GM19193 (cell line): ENCODE data around the gene CST11.

ENCODE experiments used
- POLR2A ChIP-seq: IDR thresholded peaks from 4 replicates; pipeline ENCODE4 v1.6.1; 2011; ENCODE audit not compliant: insufficient read depth, insufficient read length; ENCODE audit errors: extremely low read depth

Gene CST11

DNA sequence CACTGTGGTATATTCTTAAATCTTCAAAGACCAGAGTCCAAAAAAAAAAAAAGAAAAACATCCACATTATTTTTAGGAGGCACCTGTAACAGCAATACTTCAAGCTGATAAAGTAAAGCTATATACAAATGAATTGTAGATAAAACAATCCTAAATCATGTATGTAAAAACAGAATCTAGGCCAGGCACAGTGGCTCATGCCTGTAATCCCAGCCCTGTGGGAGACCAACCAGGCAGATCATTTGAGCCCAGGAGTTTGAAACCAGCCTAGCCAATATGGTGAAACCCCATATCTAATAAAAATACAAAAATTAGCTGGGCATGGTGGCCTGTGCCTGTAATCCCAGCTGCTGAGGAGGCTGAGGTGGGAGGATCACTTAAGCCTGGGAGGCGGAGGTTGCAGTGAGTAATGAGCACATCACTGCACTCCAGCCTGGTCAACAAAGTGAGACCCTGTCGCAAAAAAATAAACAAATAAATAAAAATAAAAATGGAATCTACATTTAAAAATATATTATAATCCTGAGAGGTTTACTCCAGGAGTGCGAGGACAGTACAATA lies 38.7 kb downstream of the CST11 start:
- TF ChIP-seq POLR2A = no peak

DNA sequence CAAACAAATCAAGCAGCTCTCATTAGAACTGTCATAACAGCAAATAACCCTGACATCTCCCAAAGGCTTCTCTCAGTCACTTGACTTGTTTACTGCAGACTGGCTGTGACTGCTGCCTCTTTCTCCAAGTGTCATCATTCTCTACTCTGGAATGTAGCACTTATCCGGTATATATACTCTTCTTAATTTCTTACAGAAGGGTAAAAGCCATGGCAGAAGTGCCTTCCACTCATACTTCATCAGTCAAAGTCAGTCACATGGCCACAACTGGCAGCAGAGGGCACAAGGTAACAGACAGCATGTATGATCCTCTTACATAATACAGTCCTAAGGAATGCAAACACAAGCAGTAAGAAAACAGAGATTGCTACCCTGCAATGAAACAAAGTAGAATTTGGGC lies 40.6 kb downstream of the CST11 start:
- TF ChIP-seq POLR2A = no peak

- TF ChIP-seq POLR2A = no peak
These were observed 41.6 kb downstream of the CST11 start for GRCh38 chr20:23410916-23411695.

- no peak for TF ChIP-seq POLR2A
These were observed 42.9 kb downstream of the CST11 start for GRCh38 chr20:23409800-23410199.

DNA sequence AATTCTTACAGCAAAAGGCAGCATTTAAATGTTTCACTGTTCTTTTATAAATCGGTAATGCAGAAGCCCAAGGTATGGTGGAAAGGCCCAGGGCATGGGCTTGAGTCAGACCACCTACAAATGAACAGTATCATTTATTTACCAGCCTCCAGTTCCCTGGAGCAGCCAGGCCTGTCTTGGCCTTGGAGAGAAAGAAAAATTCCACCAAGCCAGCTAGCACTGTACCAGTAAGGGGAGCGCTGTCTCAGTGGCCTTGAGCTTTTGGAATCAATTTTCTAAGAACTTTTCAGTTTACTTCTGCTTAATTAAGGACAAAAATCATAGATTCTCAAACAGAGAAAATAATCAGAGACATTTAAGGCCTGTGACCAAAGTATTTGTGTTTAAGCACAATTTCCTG lies 43.7 kb downstream of the CST11 start:
- TF ChIP-seq POLR2A = no peak

GRCh38 chr20:23407781-23408464 lies 44.8 kb downstream of the CST11 start:
- no peak for TF ChIP-seq POLR2A

DNA sequence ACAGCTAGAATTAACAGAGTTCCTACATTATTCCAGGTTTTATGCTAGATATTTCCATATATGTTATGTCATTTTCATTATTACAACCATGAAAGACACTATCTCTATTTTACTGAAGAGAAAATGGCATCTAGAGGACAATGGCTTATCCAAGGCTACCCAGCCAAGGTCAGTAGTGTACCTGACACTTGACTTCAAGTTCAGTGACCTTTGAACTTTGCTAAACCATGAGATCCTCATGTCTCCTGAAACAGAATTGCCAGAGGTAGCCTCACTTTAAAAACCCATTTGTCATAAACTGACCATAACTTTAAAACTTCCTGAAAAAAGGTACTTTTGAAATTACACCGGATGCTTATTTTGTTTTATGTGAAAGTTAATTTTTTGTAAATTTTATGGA lies 45.8 kb downstream of the CST11 start:
- TF ChIP-seq POLR2A = no peak

- no peak for TF ChIP-seq POLR2A
These were observed 48.5 kb downstream of the CST11 start for GRCh38 chr20:23404196-23404595.

DNA sequence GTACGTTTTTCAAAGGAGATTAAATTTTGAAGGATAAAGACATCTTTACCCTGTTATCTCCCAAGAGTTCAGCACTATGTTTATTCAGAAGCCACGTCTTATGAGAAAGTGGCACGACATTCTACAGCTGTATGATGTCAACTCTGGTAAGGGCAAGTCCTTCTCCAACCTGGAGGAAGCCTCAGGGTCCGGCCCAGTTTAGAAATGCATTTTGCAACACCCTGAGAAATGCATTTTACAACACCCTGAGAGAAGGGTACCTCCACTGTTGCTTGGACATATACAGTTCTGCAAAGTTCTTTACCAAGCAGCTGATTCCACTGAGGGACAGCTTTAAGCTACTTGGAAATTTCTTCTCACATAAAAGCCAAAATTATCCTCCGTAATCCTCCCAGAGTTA lies 48.9 kb downstream of the CST11 start:
- TF ChIP-seq POLR2A = no peak

DNA sequence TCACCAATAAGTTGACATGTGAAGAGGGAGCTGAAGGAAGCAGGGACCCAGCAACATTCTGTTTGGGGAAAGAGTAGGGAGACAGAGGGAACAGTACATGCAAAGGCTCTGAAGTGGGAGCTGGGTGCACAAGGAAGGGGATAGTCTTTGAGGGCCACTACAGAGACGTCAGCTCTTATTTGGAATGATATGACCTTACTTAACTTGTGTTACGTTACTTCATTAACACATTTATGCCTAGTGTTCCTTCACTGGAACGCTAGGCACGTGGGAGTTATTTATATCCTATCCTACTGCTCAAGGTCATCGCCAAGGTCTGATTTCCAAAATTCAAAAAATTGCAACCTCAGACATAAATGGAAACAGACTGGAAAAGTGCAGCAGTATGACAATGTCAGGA lies 51.6 kb downstream of the CST11 start:
- TF ChIP-seq POLR2A = no peak
